Effector memory CD8-positive, alpha-beta T cell (primary cell): ENCODE measurements around the gene NTRK3.

Experiments used
- ATAC-seq: fragments of 150-1000 bp; cut with Tn5 transposase; replicated peaks from 2 replicates; pipeline ENCODE4 v1.10.0; 2021; ENCODE audit warnings: mild to moderate bottlenecking, moderate library complexity
- DNase-seq, 3 experiments: peaks; one replicate each; pipeline ENCODE4 v3.0.0; 2021
- H3K27ac Mint-ChIP-seq, 2 donors: one replicate each; pipeline ENCODE4 v1.8.0; 2022; ENCODE audit warnings: mild to moderate bottlenecking in 2 of 2, mixed read lengths in 2 of 2, moderate library complexity in 2 of 2
- H3K27me3 Mint-ChIP-seq, 2 donors: one replicate each; pipeline ENCODE4 v1.8.0; 2022; ENCODE audit warnings: mixed read lengths in 2 of 2
- H3K36me3 Mint-ChIP-seq: one replicate; pipeline ENCODE4 v1.8.0; 2022; ENCODE audit warnings: mild to moderate bottlenecking, moderate library complexity, mixed read lengths; ENCODE audit not compliant: insufficient read depth
- H3K4me1 Mint-ChIP-seq, 2 donors: one replicate each; pipeline ENCODE4 v1.8.0; 2022; ENCODE audit warnings: low read depth in 2 of 2, mixed read lengths in 2 of 2
- H3K4me3 Mint-ChIP-seq, 2 donors: one replicate each; pipeline ENCODE4 v1.8.0; 2022; ENCODE audit warnings: mild to moderate bottlenecking in 2 of 2, mixed read lengths in 2 of 2, moderate library complexity in 2 of 2
- H3K9me3 Mint-ChIP-seq, 2 donors: one replicate each; pipeline ENCODE4 v1.8.0; 2022; ENCODE audit warnings: mixed read lengths in 2 of 2

Gene NTRK3

DNA sequence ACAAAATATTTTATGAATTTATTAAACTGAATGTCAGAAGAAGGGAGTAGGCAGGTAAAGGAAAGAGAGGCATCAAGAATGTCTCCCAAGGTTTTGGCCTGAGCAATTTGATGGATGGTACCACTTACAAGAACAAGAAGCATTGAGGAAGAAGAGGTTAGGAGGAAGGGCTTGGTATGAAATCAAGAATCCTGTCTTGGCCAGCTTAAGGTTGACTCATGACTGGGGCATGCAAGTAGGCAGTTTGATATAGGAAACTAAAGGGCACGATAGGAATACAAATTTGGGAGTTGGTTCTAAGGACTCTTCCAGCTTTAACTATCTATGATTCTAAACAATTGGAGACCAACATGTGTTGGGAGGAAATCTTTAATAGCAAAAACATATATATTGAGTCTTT, 79.1 kb downstream of the NTRK3 start:
- H3K36me3 Mint-ChIP-seq = no peaks in the 10 kb centered on the region
- H3K27me3 Mint-ChIP-seq = peaks cover 11 to 28% of the 10 kb centered on the region in 2 donors
- ATAC-seq = no peak
- no peak overlapping the region for H3K27ac Mint-ChIP-seq
- DNase-seq = no peak
- no peaks in the 10 kb centered on the region for H3K9me3 Mint-ChIP-seq
- no peaks in the 10 kb centered on the region for H3K4me1 Mint-ChIP-seq
- H3K4me3 Mint-ChIP-seq = no peak overlapping the region

DNA sequence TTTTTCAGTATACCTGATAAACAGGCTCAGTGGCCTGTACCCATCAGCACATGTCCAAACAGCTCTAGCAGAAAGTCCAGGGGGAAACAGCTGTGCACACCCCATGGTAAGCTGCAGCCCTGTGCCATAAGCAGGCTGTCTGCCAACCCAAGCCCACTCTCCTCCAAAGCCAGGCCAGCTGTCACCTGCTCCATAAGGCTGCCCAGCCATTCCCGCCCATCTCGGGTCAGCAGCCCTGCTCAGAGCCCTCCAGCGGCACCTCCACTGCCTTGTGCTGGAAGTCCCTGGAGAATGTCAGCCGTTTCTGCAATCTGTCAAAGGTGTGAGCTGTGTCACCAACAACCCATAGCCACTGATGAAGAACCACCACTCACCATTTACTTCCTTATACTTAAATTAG, 82.0 kb downstream of the NTRK3 start:
- DNase-seq = no peak
- Mint-ChIP-seq H3K9me3 (no peaks in the 10 kb centered on the region), H3K27ac (no peak overlapping the region), H3K4me1 (no peaks in the 10 kb centered on the region), H3K4me3 (no peak overlapping the region), H3K27me3 (peaks cover 16 to 26% of the 10 kb centered on the region in 2 donors), H3K36me3 (no peaks in the 10 kb centered on the region)
- no peak for ATAC-seq

DNA sequence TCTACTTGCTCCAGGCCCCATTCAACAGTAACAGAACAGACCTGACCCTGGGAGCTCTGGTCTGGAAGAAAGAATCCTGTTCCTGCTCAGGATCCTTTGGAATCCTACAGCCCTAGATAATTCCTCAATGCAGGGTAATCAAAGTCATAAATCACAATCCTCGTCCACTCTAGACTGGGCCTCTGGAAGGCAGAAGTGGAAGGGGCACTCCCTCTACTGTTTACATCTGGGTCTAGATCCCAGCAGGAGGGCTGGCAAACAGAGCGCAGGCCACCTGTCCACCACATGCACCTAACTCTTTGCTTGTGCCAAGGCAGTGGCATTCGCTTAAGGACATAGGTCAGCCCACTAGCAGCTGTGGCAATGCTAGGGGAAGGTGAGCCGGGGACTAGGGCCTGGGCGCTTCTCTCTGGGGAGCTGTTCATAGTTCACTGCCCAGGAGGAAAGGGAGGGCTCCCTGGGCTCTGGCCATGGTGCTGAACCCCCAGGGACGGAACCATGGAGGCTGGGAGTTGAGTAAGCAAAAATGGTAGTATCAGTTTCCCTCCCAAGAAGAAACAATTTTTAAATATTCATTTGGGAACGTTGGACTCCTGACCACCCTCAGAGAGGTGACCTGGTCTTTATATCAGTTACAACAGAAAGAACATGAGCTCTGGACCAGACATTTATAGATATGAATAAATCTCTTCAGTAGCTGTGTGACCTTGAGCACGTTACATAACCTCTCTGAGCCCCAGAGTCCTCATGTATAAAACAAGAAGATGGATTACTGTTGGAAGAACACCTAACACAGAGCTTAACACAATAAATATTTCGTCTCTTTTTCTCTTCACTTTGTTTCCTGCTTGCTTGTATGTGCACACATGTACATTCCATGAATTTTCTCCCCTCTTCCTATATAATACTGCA, 90.2 kb downstream of the NTRK3 start:
- H3K27me3 Mint-ChIP-seq = peaks cover 21 to 60% of the 10 kb centered on the region in 2 donors
- no peak overlapping the region for H3K4me3 Mint-ChIP-seq
- no peaks in the 10 kb centered on the region for H3K36me3 Mint-ChIP-seq
- no peak for DNase-seq
- H3K4me1 Mint-ChIP-seq = no peaks in the 10 kb centered on the region
- no peak for ATAC-seq
- H3K9me3 Mint-ChIP-seq = peaks cover 0 to 3% of the 10 kb centered on the region in 2 donors
- H3K27ac Mint-ChIP-seq = no peak overlapping the region

DNA sequence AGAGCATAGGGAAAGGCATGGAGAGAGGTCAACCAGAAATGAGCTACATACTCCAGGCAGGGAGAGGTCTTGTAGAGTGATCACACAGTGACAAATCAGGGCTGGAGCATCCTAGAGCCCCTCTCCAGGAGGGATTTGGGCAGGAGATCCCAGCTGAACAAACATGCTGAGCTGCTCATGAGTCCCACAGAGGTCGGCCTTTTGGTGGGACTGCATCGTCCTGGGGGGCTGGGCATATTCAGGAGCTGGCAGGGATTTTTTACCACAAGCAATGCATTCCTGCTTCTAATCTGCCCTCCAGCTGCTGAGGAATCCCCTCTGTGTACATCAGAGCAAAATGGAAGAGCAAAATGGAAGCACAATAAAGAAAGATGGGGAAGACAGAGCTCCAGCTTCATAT, 94.9 kb downstream of the NTRK3 start:
- no peak for DNase-seq
- no peak for ATAC-seq
- H3K27ac Mint-ChIP-seq = no peak overlapping the region
- H3K4me3 Mint-ChIP-seq = no peak overlapping the region
- no peaks in the 10 kb centered on the region for H3K36me3 Mint-ChIP-seq
- H3K9me3 Mint-ChIP-seq = peaks cover 0 to 3% of the 10 kb centered on the region in 2 donors
- H3K27me3 Mint-ChIP-seq = peaks cover 7 to 39% of the 10 kb centered on the region in 2 donors
- no peaks in the 10 kb centered on the region for H3K4me1 Mint-ChIP-seq

DNA sequence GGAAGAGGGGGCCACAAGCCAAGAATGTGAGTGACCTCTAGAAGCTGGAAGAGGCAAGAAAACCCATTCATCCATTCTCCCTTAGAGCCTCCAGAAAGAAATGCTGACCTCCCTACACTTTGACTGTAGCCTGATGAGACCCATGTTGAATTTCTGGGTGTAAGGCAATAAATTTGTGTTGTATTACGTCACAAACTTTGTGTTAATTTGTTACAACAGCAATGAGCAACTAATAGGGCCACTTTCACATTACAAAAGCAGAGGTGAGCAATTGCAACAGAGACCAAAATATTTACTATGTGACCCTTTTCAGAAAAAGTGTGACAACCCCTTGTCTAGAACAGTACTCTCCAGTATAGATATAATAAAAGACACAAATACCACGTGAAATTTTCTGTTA, 101.2 kb downstream of the NTRK3 start:
- Mint-ChIP-seq H3K27ac (no peak overlapping the region), H3K9me3 (no peaks in the 10 kb centered on the region), H3K4me3 (no peak overlapping the region), H3K4me1 (no peaks in the 10 kb centered on the region), H3K27me3 (peaks cover 8 to 10% of the 10 kb centered on the region in 2 donors), H3K36me3 (peaks cover 3% of the 10 kb centered on the region)
- DNase-seq = no peak
- no peak for ATAC-seq

DNA sequence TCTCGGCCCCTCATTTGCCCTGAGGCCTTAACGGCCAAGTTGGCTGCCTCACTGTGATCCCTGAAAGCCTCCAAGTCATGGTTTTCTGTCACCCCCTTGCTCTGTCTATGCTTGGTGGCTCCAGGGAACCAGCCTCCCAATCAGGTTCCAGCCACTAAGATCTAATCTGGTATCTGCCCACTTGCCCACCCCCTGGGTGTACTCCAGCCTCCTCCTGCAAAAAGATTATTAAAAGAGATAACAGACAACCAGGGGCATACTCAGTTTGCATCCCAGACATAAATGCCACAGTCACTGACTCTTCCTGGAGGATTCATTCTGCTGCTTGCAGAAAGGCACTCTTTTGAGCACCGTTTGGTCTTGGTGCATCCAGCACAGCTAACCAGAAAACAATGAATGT, 103.9 kb downstream of the NTRK3 start:
- Mint-ChIP-seq H3K9me3 (peaks cover 0 to 1% of the 10 kb centered on the region in 2 donors), H3K4me3 (no peak overlapping the region), H3K27me3 (peaks cover 8 to 10% of the 10 kb centered on the region in 2 donors), H3K4me1 (no peaks in the 10 kb centered on the region), H3K27ac (no peak overlapping the region), H3K36me3 (peaks cover 3% of the 10 kb centered on the region)
- no peak for DNase-seq
- ATAC-seq = no peak

DNA sequence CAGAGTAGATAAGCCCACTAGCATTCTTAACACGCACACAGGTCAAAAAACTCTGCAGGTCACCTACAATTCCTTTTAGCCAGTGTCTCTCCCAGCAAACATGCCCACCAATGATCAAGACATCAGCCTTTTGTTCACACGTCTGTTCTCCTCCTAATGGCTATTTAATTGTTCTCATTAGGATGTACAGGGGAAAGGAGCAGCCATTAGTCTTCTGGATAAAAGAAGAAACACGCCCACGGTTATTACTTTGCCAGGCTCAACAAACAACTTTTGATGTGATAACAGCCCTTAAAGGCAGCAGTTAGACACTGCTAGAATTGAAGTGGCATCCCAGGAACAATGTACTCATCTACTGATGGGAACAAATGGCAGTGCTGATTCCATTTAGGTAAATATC, 108.8 kb downstream of the NTRK3 start:
- Mint-ChIP-seq H3K4me3 (no peak overlapping the region), H3K27ac (no peak overlapping the region), H3K4me1 (no peaks in the 10 kb centered on the region), H3K9me3 (peaks cover 0 to 1% of the 10 kb centered on the region in 2 donors), H3K27me3 (no peaks in the 10 kb centered on the region), H3K36me3 (peaks cover 2% of the 10 kb centered on the region)
- DNase-seq (no peak), ATAC-seq (no peak)

DNA sequence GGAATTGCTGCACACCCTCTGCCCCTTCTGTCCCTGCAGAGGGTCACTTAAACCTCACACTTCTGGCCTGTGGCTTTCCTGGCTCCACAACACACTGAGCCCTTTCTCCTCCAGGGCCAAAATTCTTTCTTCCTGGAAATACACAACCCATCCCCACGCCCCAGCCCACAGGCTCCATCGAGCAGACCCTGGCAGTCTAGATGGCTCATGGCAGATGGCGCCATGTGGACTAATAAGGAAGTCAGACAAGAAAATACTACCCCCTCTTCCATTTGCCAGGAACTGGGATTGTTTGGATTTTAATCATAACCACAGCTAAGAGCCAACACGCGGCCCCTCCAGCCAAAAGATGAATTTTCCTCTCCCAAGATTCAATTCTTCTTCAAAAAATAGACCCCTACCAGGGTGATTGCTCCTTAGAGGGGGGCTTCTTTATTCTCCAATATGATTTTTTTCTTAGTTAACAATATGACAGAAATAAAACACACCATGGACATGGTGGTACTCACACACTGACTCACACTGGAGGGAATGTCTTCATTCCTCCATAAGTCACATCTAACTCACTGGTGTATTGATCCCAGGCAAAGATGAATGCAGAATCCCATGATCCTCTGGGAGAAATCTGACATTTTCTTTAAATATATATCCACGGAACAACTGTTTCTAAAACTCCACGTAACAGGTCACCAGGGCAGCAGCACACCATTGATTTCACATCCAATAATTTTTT, 111.5 kb downstream of the NTRK3 start:
- Mint-ChIP-seq H3K27me3 (no peaks in the 10 kb centered on the region), H3K36me3 (no peaks in the 10 kb centered on the region), H3K4me1 (no peaks in the 10 kb centered on the region), H3K4me3 (no peak overlapping the region), H3K9me3 (peaks cover 0 to 1% of the 10 kb centered on the region in 2 donors), H3K27ac (no peak overlapping the region)
- ATAC-seq = no peak
- DNase-seq = no peak

DNA sequence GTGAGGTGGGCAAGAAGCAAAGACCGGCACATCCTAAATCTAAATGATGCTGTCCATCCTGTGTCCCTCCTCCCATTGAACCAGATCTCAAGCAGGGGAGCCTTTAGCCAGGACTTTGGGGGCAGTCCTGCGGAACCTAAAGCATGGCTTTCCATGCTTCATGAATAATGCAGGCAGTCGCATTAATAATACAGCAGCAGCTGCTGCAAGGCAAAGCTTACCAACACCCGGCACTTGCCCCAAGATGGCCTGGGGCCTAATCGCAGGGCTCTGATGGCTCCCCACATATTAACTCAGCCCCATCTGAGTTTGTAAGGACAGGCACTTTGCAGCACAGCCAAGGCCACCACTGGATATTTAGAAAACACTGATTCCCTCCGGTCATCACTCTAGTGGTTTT, 114.4 kb downstream of the NTRK3 start:
- ATAC-seq = no peak

DNA sequence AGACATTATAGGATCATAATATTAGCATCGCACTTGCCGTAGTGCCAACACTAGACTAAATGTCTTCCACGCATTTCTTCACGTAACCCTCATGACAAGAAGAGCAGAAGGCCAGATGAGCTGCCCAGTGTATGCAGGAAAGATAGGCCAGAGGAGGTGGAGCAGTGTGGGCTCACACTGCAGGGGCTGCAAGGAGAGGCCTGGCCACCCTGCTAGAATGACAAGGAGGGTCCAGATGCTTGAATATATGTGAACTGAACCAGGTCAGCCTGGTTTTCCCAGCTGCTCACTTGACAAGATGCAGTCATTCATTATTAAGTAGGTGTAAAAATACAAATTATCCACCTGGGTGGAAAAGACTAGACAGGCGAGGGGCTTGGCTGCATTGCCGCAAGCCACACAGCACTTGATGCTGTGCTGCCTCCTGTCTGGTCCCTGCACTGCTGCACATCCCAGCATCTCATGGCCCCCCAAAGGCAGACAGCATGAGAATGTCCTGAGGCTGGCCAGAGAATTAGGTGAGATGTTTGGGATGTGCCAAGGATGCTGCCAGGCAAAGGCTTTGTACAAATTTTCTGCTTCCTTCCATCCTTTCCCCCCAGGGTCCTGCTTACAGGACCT, 115.2 kb downstream of the NTRK3 start:
- no peaks in the 10 kb centered on the region for H3K4me1 Mint-ChIP-seq
- H3K4me3 Mint-ChIP-seq = no peak overlapping the region
- H3K36me3 Mint-ChIP-seq = no peaks in the 10 kb centered on the region
- peaks cover 11 to 18% of the 10 kb centered on the region in 2 donors for H3K27me3 Mint-ChIP-seq
- ATAC-seq (no peak), DNase-seq (no peak)
- H3K27ac Mint-ChIP-seq = no peak overlapping the region
- peaks cover 0 to 3% of the 10 kb centered on the region in 2 donors for H3K9me3 Mint-ChIP-seq

More for the DNA sequence above, 114.4 kb downstream of the NTRK3 start:
- no peaks in the 10 kb centered on the region for H3K36me3 Mint-ChIP-seq
- H3K27me3 Mint-ChIP-seq = peaks cover 7 to 11% of the 10 kb centered on the region in 2 donors
- no peak overlapping the region for H3K4me3 Mint-ChIP-seq
- no peaks in the 10 kb centered on the region for H3K4me1 Mint-ChIP-seq
- no peak for DNase-seq
- no peak overlapping the region for H3K27ac Mint-ChIP-seq
- peaks cover 0 to 3% of the 10 kb centered on the region in 2 donors for H3K9me3 Mint-ChIP-seq

DNA sequence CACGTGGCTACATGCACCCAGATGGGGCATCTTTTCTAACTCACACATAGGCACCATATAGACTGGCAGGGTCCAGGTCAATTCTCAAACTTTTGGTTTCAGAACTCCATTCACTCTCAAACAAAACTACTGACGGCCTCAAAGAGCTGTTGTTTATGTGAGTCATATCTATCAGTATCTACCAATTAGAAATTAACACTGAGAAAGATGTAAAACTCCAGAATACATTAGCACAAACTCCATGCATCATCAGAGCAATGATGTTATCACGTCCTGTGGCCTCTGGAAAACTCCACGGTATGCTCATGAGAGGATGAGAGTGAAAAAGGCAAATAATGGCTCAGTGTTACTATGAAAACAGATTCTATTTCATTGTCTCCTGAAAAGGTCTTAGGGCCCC, 116.1 kb downstream of the NTRK3 start:
- Mint-ChIP-seq H3K9me3 (peaks cover 0 to 3% of the 10 kb centered on the region in 2 donors), H3K4me1 (no peaks in the 10 kb centered on the region), H3K4me3 (no peak overlapping the region), H3K36me3 (no peaks in the 10 kb centered on the region), H3K27ac (no peak overlapping the region), H3K27me3 (peaks cover 16 to 28% of the 10 kb centered on the region in 2 donors)
- ATAC-seq (no peak), DNase-seq (no peak)

DNA sequence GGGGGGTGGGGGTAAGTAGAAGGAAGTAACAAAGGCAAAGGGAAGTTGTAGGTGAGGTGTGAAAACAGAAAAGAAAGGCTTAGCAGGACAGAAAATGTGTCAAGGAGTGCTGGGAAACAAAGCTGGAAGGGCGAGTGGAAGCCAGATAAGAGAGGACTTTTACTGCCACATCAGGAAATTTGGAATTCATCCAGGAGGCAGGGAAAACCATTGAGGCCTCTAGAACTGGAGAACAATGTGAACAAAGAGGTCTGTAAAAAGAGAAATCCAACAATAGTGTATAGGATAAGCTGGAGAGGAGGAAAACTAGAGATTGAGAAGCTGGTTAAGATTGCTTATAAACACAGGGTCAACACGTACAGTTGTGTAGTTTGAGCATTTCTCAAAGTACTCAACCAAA, 116.6 kb downstream of the NTRK3 start:
- peaks cover 0 to 3% of the 10 kb centered on the region in 2 donors for H3K9me3 Mint-ChIP-seq
- no peak for ATAC-seq

DNA sequence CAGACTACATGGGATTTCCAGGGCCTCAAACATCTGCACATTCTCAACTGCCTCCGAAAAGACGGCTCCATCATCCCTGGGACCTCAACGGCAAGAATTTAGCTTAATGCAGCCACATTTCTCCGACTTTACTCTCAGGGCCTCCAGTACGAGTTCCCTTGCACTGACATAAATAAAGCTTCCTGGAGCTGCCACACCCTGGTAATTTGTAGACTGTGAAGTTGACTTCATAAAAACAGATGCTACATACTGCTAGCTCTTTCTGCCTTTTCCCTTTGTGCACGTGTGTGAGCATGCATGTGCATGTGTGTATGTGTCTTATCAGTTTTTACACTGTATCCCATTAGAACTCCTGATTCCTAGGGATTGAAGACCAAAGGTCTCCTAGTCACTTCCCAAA, 122.7 kb downstream of the NTRK3 start:
- Mint-ChIP-seq H3K9me3 (peaks cover 0 to 7% of the 10 kb centered on the region in 2 donors), H3K27me3 (peaks cover 37 to 65% of the 10 kb centered on the region in 2 donors), H3K36me3 (peaks cover 3% of the 10 kb centered on the region), H3K4me3 (no peak overlapping the region), H3K27ac (no peak overlapping the region), H3K4me1 (no peaks in the 10 kb centered on the region)
- DNase-seq = no peak
- ATAC-seq = no peak

More for the DNA sequence above, 116.6 kb downstream of the NTRK3 start:
- Mint-ChIP-seq H3K4me3 (no peak overlapping the region), H3K4me1 (no peaks in the 10 kb centered on the region), H3K36me3 (no peaks in the 10 kb centered on the region), H3K27ac (no peak overlapping the region), H3K27me3 (peaks cover 16 to 33% of the 10 kb centered on the region in 2 donors)
- DNase-seq = no peak
